B cell (primary cell): ENCODE measurements around the gene PHPT1.

Source experiments
- CTCF ChIP-seq: fragments of 200-600 bp; IDR thresholded peaks from one replicate; pipeline ENCODE4 v1.8.0; 2022; ENCODE audit warnings: antibody characterized with exemption, mild to moderate bottlenecking
- EZH2 ChIP-seq: IDR thresholded peaks from 2 replicates; pipeline ENCODE4 v1.6.1; 2012; ENCODE audit warnings: borderline replicate concordance, low read depth, mild to moderate bottlenecking, moderate library complexity, low read length; ENCODE audit not compliant: insufficient read depth, poor library complexity, severe bottlenecking

- TF ChIP-seq CTCF = no peak
- no peak for TF ChIP-seq EZH2
Measured at GRCh38 chr9:136826188-136826541, 23.0 kb upstream of the PHPT1 start.
